GM18526 (cell line): ENCODE data around the gene ADAMTS1.

Experiments used
- POLR2A ChIP-seq: IDR thresholded peaks from 3 replicates; pipeline ENCODE4 v1.6.1; 2011; ENCODE audit not compliant: insufficient read length; ENCODE audit errors: extremely low read depth

ADAMTS1 gene

DNA sequence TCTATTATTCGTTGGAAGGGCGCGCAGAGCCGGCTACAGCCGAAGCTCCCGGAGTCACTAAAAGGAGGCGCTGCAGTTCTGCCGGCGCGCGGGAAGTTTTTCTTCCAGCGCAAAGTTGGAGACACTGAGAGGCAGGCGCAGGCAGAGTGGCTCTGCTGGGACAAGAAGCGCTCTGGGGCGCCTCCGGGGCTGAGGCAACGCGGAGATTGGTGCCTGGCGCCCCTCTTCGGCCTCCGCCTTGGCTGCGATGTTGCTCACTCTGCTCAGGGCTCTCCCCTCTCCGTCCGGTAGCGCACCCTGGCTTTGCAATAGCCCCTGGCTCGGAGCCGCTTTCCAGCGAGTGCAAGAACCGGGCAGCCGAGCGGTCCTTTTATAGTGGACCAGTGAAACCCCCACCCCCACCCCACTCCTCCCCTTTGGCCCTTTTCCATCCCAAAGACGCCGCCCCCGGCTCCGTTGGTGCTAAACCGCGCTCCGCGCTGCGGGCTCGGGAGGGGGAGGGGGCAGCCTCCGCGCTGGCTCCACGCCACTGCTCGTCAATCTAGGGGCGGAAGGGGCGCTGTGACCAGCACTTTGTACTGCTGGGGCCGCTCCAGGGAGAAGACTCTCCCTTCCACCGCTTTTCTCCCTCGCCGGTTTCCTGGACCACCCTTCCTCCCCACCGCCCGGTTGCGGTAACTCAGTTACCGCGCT, at the start of gene ADAMTS1:
Gene ADAMTS1 (minus strand): TSS at position 344 of the 693 bp plus-strand sequence. CDS start 455 bp downstream, outside the sequence.
- no peak for TF ChIP-seq POLR2A

DNA sequence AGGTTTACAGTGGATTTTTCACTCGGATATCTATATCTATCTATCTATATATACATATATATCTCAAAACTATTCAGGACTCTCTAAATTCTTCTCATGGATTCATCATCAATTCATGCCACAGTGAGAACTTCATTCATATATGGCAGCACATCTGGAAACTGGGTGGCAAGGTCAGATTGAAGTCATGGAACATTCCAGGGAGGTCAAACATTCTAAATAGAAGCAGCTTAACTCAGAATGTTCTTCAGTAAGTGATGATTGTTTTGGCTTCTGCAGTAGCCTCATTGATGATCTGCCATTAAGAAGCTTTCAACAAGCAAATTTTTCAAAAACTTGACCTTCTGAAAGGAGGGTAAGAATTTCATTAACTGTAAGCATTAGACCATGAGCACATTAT, 46.9 kb upstream of the ADAMTS1 start:
- no peak for TF ChIP-seq POLR2A

DNA sequence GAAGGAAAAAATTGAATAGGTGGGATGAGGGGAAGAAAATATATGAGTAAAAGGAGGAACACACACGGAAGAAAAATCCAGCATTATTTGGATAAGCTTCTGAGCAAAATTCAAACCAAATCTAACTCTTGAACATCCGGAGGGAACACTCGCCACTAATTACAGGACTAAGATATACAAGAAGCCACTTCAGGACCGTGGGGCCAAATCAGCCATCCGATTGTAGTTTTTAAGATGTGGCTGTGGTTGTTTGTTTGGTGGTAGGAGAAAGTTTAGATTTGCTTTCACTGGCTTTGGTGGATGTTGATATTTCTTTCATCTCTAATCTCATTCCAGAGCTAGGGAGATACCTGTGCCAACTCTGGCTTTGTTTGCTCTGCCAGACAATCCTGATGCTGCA, 43.7 kb upstream of the ADAMTS1 start:
- TF ChIP-seq POLR2A, result no peak

DNA sequence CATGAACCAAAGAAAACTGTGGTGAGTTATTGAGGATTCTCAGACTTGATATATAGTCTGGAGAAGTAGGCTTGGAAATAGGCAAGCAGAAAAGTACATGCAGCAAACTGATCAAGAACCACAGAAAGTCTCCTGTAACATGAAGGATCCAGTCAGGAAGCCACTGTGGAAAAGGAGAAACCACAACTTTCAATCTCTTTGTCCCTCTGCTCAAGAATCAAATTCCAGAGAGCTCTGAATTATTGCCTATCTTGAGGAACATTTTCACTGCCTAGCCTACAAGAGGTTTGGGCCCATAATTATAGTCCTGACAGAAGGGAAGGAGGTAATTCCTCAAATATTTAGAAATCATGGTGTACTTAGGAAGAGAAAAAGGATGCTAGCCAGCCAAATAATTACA, 43.0 kb upstream of the ADAMTS1 start:
- no peak for TF ChIP-seq POLR2A

DNA sequence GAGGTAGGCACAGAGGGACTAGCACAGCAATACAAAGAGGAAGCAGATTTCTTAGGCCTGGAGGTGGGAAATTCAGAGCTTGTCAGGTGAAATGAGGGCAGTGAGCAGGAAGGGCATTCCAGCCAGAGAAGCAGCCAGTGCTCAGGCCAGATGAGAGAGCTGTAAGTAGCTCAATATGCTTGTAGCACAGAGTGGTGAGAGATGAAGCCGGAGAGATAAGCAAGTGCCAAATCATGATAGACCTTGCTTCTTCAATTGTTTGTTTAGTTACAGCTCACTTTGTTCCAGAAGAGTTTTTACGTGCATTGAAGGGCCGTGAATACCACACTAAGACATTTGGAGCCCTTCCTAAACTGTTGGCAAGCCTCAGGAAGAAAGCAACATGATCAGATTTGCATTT, 42.0 kb upstream of the ADAMTS1 start:
- no peak for TF ChIP-seq POLR2A

DNA sequence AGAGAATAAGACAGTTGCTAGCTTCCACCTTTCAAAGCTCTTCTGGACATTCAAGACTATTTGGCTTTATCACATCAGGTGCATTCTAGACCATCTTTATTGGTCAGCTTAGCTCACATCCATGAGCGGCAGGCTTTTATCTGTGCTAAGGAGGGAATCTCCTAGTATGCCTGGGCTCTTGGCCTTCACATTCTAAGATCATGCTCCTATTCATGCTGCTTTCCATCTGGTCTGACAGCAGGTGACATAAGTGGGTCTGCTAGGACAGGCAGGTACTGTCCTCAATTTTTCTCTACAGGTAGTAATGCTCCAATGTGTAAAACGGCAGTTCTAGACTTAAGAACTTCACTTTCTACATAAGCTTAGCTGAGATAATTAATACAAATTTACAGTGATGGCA, 39.2 kb upstream of the ADAMTS1 start:
- no peak for TF ChIP-seq POLR2A

DNA sequence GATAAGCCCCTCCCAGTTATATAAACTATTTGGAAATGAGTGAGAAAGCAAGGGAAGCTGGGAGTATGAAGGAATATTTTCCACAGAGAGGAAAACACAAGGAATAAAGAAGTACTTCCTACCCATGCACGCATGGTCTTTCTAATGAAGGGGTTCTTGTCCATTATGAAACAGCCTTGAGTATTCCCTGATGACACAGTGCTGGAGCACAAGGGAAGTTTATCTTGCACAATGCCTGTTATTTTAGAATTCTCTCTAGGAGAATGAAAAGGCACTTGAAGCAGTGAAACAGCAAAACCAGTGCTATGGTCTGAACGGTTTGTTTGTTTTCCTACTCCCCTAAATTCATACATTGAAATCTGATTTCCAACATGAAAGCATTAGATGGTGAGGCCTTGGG, 38.6 kb upstream of the ADAMTS1 start:
- TF ChIP-seq POLR2A, result no peak

DNA sequence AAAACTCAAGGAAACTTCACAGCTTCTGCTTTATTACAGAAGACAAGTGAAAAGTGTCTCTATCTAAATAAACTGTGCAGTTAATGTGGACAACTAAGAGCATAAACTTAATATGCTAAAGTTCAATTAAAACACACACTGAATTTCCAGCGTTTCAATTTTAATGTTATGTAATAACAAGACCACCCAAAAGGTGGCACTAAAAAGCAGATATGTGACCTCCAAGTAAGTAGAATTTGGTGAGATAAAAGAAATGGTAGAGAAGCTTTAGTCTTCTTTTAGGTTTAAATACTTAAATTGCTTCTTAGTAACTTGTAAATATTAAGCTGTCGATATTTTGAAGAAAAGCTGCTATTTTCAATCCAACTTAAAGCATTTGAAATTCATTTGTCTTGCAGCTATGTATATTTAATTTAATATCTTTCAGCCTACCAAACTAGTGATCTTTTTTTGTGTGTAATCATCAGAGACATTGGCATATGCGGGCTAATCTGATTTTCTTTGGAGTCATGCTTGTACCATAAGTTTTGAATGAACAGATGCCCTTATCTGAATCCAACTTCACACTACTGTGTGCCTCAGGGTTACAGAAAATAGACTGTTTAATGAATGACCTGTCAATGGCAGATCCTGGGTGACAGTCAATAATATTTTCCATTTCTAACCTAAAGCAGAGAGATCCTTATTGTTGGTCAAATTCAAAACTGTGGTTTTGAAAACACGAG, 36.5 kb upstream of the ADAMTS1 start:
- no peak for TF ChIP-seq POLR2A

DNA sequence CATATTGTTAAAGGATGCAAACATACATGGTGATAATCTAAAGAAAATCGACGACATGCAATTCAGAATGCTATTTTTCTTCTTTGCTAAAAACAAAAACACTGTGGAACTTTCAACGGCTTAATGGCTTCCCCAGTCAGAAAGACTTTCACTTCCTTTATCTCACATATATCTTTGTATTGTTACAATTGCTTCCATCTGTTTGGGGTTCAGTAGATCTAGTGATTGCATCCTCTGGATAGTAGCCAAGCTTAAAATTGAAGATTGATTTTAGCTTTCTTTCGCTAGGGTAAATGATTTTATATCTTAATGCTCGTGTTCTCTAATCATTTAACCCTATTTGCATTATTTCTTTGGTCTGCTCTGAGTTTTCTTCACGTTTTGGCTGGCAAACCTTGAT, 31.8 kb upstream of the ADAMTS1 start:
- no peak for TF ChIP-seq POLR2A

DNA sequence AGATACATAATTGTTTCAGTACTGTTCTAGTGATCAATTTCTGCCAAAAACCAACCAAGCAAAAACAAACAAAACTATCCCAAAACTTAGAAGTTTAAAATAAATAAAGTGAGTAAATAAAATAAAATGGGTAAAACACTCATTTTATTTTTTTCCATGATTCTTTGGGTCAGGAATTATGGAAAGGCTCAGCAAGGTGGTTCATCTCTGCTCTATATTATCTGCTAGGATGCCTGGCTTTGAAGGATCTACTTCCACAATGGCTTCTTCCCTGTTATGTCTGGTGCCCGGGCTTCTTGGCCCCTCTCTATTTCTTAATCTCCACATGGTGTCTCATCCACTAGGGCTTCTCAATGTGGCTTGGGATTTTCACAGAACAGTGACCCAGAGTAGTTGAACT, 29.1 kb upstream of the ADAMTS1 start:
- TF ChIP-seq POLR2A, result no peak

DNA sequence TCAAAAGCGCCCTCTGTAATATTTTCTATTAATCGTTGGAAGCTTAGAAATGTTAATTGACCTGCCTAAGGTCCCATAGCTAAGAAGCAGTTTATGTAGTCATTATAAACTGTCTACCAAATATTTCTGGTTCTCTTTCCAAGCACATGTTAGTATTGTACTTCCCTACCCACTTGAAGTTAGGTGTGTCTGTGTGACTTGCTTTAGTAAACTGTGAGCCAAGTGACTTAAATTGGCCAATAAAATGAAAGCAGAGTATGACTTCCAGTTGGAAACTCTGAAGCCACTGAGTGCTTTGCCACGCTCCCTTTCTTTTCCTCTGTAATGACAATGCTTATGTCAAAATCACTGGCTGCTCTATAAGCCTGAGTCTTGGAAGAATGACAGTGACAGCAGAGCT, 20.6 kb upstream of the ADAMTS1 start:
- TF ChIP-seq POLR2A, result no peak

DNA sequence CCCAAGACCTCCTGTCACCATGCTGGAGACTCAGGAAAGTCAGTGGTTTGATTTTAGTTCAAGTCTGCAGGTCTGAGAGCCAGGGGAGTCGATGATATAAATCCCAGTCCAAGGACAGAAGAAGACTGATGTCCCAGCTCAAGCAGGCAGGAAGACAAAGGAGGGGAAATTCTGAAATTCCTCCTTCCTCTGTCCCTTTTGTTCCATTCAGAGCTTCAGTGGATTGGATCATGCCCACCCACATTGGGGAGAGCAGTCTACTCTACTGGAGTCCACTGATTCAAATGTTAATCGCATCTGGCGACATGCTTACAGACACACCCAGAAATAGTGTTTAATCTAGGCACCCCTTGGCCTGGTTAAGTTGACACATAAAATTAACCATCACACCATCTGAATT, 7.2 kb upstream of the ADAMTS1 start:
- TF ChIP-seq POLR2A, result no peak

DNA sequence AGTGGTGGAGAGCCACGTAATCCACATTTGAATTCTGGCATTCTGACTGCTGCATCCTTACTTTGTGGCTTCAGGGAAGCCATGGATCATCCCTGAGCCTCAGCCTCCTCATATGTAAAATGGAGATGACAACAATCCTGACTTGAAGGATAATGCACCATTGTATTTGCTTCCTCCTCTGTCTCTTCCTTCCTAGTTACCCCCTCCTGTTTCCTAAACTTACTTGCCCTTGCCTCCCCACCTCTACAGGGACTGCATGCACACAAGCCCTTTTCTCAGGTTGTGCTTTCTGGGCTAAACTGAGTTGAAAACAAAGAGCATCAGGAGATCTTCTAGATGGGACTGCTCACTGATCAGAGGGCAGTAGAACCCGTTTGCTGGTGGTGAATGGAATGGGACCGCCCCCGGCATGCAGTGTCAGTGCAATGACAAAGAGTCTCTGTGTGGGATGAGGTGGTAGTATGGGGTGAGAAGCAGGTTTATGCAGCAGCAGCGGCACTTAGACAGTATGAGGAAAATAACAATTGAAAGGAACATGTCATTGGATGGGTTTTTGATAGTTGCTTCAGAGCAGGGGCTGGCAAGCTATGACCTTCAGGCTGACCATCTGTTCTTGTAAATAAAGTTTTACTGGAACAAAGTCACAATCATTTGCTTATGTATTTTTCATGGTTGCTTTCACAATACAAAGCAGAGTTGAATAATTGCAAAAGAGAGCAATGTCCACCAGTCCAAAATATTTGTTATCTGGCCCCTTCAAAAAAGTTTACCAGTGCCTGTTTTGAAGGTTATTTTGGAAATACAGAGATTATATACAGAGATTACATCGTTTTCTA, 6.1 kb upstream of the ADAMTS1 start:
- no peak for TF ChIP-seq POLR2A

DNA sequence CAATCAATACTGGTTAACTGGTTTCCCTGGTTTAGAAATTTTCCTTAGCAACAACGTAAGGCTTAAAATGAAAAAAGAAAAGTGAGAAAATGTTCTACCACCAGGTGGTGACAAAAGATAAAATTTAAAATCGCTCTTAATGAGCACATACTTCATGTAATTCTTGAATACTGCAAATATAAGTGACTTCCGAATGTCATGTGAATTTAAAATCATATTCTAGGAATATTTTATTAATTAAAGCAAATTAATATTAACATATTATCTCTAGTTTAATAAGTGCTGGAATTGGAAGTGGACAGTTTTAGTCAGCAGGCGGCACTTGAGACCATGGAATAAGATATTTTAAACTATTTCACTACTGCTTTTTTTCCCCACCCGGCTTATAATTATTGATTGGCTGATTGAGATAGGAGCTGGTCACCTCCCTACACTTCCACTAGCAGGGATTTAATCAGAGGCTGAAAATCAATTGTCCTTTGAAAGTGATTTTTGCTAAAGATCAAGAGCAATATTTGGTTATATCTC, 5.0 kb upstream of the ADAMTS1 start:
- TF ChIP-seq POLR2A, result no peak

DNA sequence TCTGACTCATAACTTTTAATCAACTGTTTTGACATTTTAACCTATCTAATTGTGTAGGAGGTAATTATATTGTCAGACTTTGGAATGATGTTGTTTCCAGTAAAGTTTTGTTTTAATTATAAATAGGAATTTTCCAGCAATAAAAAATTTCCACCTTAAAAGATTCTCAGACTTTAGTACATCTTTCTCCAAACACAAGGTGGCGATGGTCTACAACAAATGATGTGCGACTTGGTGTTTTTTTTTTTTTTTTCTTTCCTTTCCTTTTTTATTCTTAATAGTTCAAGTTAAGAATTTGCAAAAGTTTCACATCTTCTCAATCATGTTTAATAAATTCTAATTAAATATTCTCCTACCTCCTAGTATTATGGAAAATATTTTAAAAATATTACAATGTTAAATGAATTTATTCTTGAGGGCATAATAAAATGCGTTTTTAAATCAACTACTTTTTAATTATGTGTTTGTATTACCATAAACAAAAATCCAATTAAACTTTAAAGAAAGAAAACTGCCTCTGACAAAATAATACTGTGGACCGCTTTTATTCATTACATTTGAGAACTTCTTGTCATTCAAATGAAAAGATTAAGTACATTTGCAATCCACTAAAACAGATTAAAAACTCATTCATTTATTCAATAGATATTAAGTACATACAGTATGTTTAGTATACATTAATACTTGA, 4.4 kb upstream of the ADAMTS1 start:
- no peak for TF ChIP-seq POLR2A
